Stomach (tissue), 4 donors: ENCODE results near the gene SPTBN5.

Source experiments
- EP300 ChIP-seq: sonication (generic); formaldehyde crosslinking; IDR thresholded peaks from one replicate; pipeline ENCODE4 v1.6.1; 2017; ENCODE audit warnings: antibody characterized with exemption
- POLR2AphosphoS5 ChIP-seq, 3 donors: sonication (generic); formaldehyde crosslinking; IDR thresholded peaks; one replicate each; pipeline ENCODE4 v1.6.1; 2016; ENCODE audit warnings: antibody characterized with exemption in 3 of 3
- TF ChIP-seq, protein P1 (sequence below), 7 experiments: fragments of 450-650 bp in 4 of 7; fragments of 200-600 bp in 3 of 7; sonication (generic) in 3 of 7; IDR thresholded peaks; one replicate each; pipeline ENCODE4 v1.5.1; 2016 to 2019; ENCODE audit warnings: antibody characterized with exemption in 7 of 7, control low read depth in 2 of 7, mild to moderate bottlenecking in 1 of 7

DNA sequence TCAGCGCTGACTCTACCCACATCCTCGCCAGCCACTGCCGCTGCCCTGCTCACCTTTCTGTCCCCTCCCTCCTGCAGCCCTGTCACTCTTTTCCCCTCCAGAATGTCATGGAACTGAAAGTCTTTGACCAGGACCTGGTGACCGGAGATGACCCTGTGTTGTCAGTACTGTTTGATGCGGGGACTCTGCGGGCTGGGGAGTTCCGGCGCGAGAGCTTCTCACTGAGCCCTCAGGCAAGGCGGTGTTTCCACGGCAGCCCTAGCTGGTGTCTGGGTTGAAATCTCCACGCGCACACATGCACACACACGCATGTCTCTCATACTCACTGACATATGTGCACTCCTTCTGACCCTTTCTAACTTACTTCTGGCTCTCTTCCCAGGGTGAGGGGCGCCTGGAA lies 53.2 kb downstream of the SPTBN5 start:
- TF ChIP-seq POLR2AphosphoS5 (IDR thresholded peaks at IDR 0.05): no peak
- TF ChIP-seq, protein P1, sequence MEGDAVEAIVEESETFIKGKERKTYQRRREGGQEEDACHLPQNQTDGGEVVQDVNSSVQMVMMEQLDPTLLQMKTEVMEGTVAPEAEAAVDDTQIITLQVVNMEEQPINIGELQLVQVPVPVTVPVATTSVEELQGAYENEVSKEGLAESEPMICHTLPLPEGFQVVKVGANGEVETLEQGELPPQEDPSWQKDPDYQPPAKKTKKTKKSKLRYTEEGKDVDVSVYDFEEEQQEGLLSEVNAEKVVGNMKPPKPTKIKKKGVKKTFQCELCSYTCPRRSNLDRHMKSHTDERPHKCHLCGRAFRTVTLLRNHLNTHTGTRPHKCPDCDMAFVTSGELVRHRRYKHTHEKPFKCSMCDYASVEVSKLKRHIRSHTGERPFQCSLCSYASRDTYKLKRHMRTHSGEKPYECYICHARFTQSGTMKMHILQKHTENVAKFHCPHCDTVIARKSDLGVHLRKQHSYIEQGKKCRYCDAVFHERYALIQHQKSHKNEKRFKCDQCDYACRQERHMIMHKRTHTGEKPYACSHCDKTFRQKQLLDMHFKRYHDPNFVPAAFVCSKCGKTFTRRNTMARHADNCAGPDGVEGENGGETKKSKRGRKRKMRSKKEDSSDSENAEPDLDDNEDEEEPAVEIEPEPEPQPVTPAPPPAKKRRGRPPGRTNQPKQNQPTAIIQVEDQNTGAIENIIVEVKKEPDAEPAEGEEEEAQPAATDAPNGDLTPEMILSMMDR (IDR thresholded peaks at IDR 0.05): no peak
- TF ChIP-seq EP300: no peak
